NCI-H146 treated with DMSO at 0.1 percent for 48 hours (cell line): ENCODE results near the gene HLA-DQA1.
"Not testable (repeated sequence)": the region's sequence is repeated elsewhere in the genome, so short reads cannot be mapped to it uniquely, and the experiment has no call there.

Experiments used
- DNase-seq: peaks from one replicate; lab custom pipeline; 2025; ENCODE audit not compliant: unreplicated experiment; lab: John Stamatoyannopoulos, UW

The HLA-DQA1 gene

DNA sequence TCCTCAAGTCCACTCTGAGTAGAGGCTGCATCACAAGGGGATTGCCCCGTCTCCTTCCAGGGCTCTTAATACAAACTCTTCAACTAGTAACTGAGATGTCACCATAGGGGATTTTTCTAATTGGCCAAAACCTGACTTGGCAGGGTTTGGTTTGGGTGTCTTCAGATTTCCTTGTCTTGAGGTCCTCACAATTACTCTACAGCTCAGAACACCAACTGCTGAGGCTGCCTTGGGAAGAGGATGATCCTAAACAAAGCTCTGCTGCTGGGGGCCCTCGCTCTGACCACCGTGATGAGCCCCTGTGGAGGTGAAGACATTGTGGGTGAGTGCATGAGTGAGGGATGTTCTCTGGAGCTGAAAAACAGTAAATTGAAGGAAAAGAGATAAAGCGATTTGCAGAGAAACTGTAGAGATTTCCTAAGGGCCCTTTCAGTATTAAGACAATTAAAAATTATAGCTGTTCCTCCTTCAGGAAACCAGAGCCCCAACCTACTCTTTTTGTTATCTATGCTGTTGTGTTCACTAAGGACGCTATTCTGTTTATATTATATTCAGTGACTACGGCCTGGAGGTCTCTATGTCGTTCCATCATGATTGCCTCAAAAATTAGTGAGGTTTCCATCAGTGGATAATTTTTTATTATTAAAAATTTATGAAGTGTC is at the start of gene HLA-DQA1:
TSS of gene HLA-DQA1 (plus strand) at position 188 of the 662 bp plus-strand sequence. CDS start at position 241, 53 bp downstream.
- DNase-seq, result no peak

GRCh38 chr6:32588156-32588555 is 49.0 kb upstream of the HLA-DQA1 start:
- no peak for DNase-seq

GRCh38 chr6:32589596-32590449 is 47.4 kb upstream of the HLA-DQA1 start, which contains the start of gene HLA-DRB1:
HLA-DRB1 (minus strand) TSS chr6:32589848; CDS start chr6:32589742, 106 bp downstream.
- DNase-seq, result no peak

DNA sequence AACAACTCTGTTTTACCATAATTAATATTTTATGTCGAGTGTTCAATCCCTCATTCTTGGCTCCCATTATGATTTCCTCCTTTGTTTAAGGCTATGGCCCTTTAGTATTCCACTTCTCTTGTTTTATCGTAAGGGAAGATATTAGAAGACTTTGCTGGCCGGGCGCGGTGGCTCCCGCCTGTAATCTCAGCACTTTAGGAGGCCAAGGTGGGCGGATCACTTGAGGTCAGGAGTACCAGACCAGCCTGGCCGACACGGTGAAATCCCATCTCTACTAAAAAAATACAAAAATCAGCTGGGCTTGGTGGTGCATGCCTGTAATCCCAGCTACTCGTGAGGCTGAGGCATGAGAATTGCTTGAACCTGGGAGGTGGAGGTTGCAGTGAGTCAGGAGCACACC is 46.5 kb upstream of the HLA-DQA1 start:
- not testable (repeated sequence) for DNase-seq

GRCh38 chr6:32597024-32597423 is 40.2 kb upstream of the HLA-DQA1 start:
- DNase-seq, result no peak

- no peak for DNase-seq
Observed at GRCh38 chr6:32602383-32602782, 34.8 kb upstream of the HLA-DQA1 start.

- DNase-seq, result no peak
Observed at GRCh38 chr6:32603222-32603621, 34.0 kb upstream of the HLA-DQA1 start.

GRCh38 chr6:32603888-32604287 is 33.3 kb upstream of the HLA-DQA1 start:
- no peak for DNase-seq

GRCh38 chr6:32604434-32604877 is 32.8 kb upstream of the HLA-DQA1 start:
- no peak for DNase-seq

DNA sequence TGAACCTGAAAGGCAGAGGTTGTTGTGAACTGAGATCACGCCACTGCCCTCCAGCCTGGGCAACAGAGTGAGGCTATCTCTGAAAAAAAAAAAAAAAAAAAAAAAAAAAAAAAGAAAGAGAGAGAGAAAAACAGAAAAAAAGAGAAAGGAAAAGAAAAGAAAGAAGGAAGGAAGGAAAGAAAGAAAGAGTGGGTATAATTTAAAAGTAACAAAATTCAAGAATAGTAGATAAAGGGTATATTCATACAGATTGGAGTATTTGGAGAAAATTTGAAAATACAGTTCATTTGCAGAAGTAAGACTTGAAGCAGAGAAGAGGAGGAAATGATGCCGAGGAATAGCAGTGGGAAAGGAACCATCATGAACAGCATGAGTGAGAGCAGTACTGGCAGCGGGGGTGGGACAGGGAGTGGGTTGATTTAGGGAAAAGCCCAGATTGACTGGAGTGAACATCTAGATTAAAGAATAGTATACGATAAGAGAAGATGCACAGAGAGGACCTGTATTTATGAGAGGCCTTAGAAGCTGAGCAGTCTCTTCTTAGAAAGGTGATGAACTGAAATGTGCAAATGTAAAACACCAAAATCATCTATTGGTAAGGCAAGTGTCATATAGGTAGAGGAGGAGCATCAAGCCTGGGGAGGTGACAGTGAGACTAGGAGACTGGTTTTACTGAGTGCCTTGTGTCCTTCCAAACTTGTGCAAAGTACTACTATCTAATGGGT is 29.8 kb upstream of the HLA-DQA1 start:
- no peak for DNase-seq

DNA sequence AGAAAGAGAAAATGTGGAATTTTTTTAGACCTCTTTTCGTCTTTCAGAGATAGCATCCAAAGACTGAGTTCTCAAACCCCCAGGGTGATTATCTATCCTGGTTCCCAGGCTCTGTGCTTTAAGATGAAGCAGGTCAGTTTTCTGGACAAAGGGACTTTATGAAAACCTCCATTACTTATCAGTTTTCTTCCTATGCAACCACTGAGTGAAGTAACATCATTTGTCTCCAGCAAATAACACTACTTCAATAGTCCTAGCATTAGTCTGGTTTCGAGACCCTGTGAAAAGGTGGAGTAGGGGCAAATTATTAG is 29.3 kb upstream of the HLA-DQA1 start:
- no peak for DNase-seq

GRCh38 chr6:32608362-32608761 is 28.8 kb upstream of the HLA-DQA1 start:
- no peak for DNase-seq

- DNase-seq, result no peak
Observed at GRCh38 chr6:32609391-32609730, 27.8 kb upstream of the HLA-DQA1 start.

- no peak for DNase-seq
Observed at GRCh38 chr6:32609731-32610640, 27.2 kb upstream of the HLA-DQA1 start.

- DNase-seq, result no peak
Observed at GRCh38 chr6:32610682-32611296, 26.4 kb upstream of the HLA-DQA1 start.

GRCh38 chr6:32613475-32613874 is 23.7 kb upstream of the HLA-DQA1 start:
- DNase-seq, result no peak

GRCh38 chr6:32614366-32615081 is 22.7 kb upstream of the HLA-DQA1 start:
- no peak for DNase-seq

GRCh38 chr6:32615885-32616532 is 21.2 kb upstream of the HLA-DQA1 start:
- DNase-seq, result no peak

GRCh38 chr6:32617751-32618150 is 19.5 kb upstream of the HLA-DQA1 start:
- DNase-seq, result no peak
